Brain microvascular endothelial cell (primary cell): Measurements from ENCODE around the gene HMGXB3.

Source experiments
- DNase-seq: peaks from one replicate; pipeline ENCODE4 v3.0.0-alpha.2; 2020
- H3K27ac ChIP-seq: fragments of 250-450 bp; sonication (Bioruptor Pico); 2 replicates; pipeline ENCODE4 v1.5.1; 2020; ENCODE audit warnings: mild to moderate bottlenecking, moderate library complexity
- H3K27me3 ChIP-seq: fragments of 250-450 bp; sonication (Bioruptor Pico); replicated peaks from 2 replicates; pipeline ENCODE4 v1.5.1; 2020; ENCODE audit warnings: mild to moderate bottlenecking
- H3K36me3 ChIP-seq: fragments of 250-450 bp; sonication (Bioruptor Pico); replicated peaks from 2 replicates; pipeline ENCODE4 v1.5.1; 2020; ENCODE audit warnings: mild to moderate bottlenecking
- H3K4me3 ChIP-seq: 2 replicates; pipeline ENCODE4 v1.5.1; 2011; ENCODE audit warnings: low read depth, mild to moderate bottlenecking, control low read depth, low read length, moderate library complexity
- in situ Hi-C: cut with HindIII; loops from 2 replicates; pipeline ENCODE4 v1.10.0; 2017; ENCODE audit warnings: low sequenced_read_pairs, low pct_ligation_motif_present
- TF ChIP-seq, protein P1 (sequence below): IDR thresholded peaks from 2 replicates; pipeline ENCODE4 v1.5.1; 2011; ENCODE audit warnings: low read depth, mild to moderate bottlenecking, moderate library complexity, low read length, control low read depth, inconsistent platforms; ENCODE audit errors: missing control alignments

The HMGXB3 gene

GRCh38 chr5:150051657-150052195, 51.2 kb downstream of the HMGXB3 start:
- Histone ChIP-seq H3K36me3 (peaks cover 72% of the 10 kb centered on the region), H3K27me3 (no peaks in the 10 kb centered on the region), H3K4me3 (no peak overlapping the region), H3K27ac (no peak overlapping the region)
- in situ Hi-C loops = no loop called here
- TF ChIP-seq, protein P1, sequence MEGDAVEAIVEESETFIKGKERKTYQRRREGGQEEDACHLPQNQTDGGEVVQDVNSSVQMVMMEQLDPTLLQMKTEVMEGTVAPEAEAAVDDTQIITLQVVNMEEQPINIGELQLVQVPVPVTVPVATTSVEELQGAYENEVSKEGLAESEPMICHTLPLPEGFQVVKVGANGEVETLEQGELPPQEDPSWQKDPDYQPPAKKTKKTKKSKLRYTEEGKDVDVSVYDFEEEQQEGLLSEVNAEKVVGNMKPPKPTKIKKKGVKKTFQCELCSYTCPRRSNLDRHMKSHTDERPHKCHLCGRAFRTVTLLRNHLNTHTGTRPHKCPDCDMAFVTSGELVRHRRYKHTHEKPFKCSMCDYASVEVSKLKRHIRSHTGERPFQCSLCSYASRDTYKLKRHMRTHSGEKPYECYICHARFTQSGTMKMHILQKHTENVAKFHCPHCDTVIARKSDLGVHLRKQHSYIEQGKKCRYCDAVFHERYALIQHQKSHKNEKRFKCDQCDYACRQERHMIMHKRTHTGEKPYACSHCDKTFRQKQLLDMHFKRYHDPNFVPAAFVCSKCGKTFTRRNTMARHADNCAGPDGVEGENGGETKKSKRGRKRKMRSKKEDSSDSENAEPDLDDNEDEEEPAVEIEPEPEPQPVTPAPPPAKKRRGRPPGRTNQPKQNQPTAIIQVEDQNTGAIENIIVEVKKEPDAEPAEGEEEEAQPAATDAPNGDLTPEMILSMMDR = no peak
- DNase-seq = no peak

- Histone ChIP-seq H3K4me3 (no peak overlapping the region), H3K27me3 (no peaks in the 10 kb centered on the region), H3K36me3 (peaks cover 70% of the 10 kb centered on the region), H3K27ac (no peak overlapping the region)
- DNase-seq = no peak
- TF ChIP-seq, protein P1 = no peak
- in situ Hi-C loops = no loop called here
These were observed 51.9 kb downstream of the HMGXB3 start for GRCh38 chr5:150052226-150052955.

- DNase-seq = peak; percentile 79
- H3K36me3 ChIP-seq = peaks cover 63% of the 10 kb centered on the region
- H3K27ac ChIP-seq = peak overlapping the region; percentile 62
These were observed 52.6 kb downstream of the HMGXB3 start for GRCh38 chr5:150052956-150053712.

DNA sequence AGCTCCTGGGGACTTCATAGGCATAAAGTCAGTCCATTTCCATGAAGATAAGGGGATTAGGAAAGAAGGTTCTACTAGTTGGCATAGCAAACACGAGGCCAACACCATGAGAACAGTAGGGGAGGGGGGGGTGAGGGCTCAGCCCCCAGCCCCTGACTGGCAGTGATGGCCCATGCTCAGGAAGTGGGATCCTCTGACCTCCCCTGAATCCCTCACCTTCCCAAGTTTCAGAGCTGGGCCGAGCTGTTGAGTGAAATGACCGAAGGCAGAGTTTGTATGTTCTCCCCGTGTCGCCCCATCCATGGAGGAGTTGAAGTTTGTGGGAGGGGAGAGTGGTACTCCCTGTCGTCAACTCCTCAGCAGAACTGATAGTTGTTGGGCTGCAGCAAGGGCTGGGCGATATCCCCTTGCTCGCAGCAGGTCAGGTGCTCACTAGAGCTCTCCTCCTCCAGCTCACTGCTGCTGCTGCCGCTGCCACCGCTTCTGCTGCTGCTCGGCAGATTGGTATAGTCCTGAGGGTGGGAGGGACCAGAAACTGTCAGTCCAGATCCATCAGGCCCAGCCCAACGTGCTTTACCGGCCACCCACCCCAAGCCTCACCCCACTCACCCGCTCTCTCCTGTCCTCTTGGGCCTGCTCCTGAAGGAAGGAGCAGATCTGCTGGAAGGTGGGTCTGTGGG, 53.3 kb downstream of the HMGXB3 start:
- Histone ChIP-seq H3K36me3 (peaks cover 56% of the 10 kb centered on the region), H3K27me3 (no peaks in the 10 kb centered on the region), H3K4me3 (no peak overlapping the region), H3K27ac (peak overlapping the region; percentile 62)
- TF ChIP-seq, protein P1 = no peak
- DNase-seq = no peak
- in situ Hi-C loops = no loop called here

More at GRCh38 chr5:150052956-150053712, 52.6 kb downstream of the HMGXB3 start:
- in situ Hi-C loops = no loop called here
- H3K4me3 ChIP-seq = no peak overlapping the region
- H3K27me3 ChIP-seq = no peaks in the 10 kb centered on the region
- TF ChIP-seq, protein P1 = no peak

DNA sequence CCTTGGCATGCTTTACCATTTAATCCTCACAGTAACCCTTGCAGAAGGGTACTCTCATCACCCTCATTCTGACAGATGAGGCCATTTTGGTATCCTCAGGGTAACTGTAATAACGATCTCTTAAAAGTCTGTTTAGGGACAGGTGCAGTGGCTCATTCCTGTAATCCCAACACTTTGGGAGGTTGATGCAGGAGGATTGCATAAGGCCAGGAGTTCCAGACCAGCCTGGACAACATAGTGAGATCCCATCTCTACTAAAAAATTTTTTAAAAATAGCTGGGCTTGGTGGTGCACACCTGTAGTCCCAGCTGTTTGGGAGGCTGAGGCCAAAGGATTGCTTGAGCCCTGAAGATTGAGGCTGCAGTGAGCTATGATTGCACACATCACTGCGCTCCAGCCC, 54.0 kb downstream of the HMGXB3 start:
- Histone ChIP-seq H3K4me3 (no peak overlapping the region), H3K27ac (no peak overlapping the region), H3K27me3 (no peaks in the 10 kb centered on the region), H3K36me3 (peaks cover 50% of the 10 kb centered on the region)
- in situ Hi-C loops = no loop called here
- TF ChIP-seq, protein P1 = no peak
- DNase-seq = no peak
